Measurements from ENCODE around the gene SLC44A2.

The SLC44A2 gene

DNA sequence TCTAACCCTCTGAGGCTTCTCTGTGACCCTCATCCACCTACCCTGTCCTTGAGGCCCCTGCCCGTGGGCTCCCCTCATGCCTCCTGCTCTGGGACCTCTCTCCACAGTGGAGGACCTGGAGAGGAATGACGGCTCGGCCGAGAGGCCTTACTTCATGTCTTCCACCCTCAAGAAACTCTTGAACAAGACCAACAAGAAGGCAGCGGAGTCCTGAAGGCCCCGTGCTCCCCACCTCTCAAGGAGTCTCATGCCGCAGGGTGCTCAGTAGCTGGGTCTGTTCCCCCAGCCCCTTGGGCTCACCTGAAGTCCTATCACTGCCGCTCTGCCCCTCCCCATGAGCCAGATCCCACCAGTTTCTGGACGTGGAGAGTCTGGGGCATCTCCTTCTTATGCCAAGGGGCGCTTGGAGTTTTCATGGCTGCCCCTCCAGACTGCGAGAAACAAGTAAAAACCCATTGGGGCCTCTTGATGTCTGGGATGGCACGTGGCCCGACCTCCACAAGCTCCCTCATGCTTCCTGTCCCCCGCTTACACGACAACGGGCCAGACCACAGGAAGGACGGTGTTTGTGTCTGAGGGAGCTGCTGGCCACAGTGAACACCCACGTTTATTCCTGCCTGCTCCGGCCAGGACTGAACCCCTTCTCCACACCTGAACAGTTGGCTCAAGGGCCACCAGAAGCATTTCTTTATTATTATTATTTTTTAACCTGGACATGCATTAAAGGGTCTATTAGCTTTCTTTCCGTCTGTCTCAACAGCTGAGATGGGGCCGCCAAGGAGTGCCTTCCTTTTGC lies 18.0 kb downstream of the SLC44A2 start:
- ATAC-seq (replicated peaks; ENCODE audit: extremely low read depth, poor library complexity, severe bottlenecking) (no peak), DNase-seq (ENCODE audit: low spot score in 2 of 2) (no peak)
- Mint-ChIP-seq H3K27ac (ENCODE audit: low read depth) (peak overlapping the region; percentile 81), H3K4me3 (no peak overlapping the region), H3K27me3 (no peaks in the 10 kb centered on the region), H3K9me3 (no peaks in the 10 kb centered on the region), H3K36me3 (ENCODE audit: insufficient read depth) (peaks cover 44% of the 10 kb centered on the region), H3K4me1 (peaks cover 24% of the 10 kb centered on the region)

DNA sequence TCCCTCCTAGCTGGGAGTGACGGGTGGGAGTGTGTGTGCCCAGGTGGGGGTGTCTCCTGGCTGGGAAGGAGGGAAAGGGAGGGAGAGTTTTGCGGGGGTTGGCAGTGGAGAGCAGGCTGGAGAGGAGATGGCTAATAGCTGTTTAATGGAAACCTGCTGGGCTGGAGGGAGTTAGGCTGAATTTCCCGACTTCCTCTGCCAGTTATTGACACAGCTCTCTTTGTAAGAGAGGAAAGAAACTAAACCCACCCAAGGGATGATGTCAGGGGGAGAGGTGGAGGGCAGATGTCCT lies 18.6 kb downstream of the SLC44A2 start:
- peak overlapping the region; percentile 74 for H3K27ac Mint-ChIP-seq (ENCODE audit: low read depth)
- peaks cover 24% of the 10 kb centered on the region for H3K4me1 Mint-ChIP-seq
- H3K9me3 Mint-ChIP-seq: no peaks in the 10 kb centered on the region
- no peaks in the 10 kb centered on the region for H3K27me3 Mint-ChIP-seq
- DNase-seq (ENCODE audit: low spot score in 2 of 2) (no peak), ATAC-seq (replicated peaks; ENCODE audit: extremely low read depth, poor library complexity, severe bottlenecking) (no peak)
- H3K36me3 Mint-ChIP-seq (ENCODE audit: insufficient read depth): peaks cover 40% of the 10 kb centered on the region
- no peak overlapping the region for H3K4me3 Mint-ChIP-seq

DNA sequence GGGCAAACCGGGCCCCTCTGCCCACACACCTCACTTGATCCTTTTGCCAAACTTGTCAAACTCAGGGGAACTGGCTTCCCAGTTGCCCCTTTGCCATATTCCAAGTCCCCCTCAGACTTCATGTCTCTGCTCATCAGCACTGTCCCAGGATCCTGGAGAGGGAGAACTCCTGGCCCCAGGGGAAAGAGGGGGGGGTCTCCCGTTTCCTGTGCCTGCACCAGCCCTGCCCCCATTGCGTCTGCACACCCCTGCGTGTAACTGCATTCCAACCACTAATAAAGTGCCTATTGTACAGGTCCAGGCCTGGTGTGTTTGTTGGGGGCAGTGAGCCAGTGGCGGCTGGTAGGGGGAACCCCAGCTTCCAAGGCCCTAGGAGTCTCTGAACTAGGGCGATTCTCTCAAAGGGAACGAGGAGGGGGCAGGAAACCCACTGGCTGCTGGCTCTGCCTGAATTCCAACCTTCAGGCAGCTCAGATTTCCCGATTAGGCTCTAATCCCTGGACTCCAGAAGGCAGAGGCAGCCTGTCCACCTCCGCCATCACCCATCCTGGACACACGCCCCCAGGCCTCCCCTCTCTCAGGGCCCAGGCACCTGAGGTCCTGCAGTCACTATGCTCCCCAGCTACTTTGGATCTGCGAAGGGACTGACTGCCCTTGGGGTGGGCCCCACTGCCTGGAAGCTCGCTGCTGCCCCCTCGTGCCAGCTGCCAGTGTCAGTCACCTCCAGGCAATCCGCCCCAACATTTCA lies 19.1 kb downstream of the SLC44A2 start:
- H3K27me3 Mint-ChIP-seq: no peaks in the 10 kb centered on the region
- H3K27ac Mint-ChIP-seq (ENCODE audit: low read depth): peak overlapping the region; percentile 74
- no peak overlapping the region for H3K4me3 Mint-ChIP-seq
- DNase-seq (ENCODE audit: low spot score in 2 of 2): peak; percentile 75 to 81
- peaks cover 24% of the 10 kb centered on the region for H3K4me1 Mint-ChIP-seq
- ATAC-seq (replicated peaks; ENCODE audit: extremely low read depth, poor library complexity, severe bottlenecking): peak; percentile 96
- H3K36me3 Mint-ChIP-seq (ENCODE audit: insufficient read depth): peaks cover 35% of the 10 kb centered on the region
- H3K9me3 Mint-ChIP-seq: no peaks in the 10 kb centered on the region

DNA sequence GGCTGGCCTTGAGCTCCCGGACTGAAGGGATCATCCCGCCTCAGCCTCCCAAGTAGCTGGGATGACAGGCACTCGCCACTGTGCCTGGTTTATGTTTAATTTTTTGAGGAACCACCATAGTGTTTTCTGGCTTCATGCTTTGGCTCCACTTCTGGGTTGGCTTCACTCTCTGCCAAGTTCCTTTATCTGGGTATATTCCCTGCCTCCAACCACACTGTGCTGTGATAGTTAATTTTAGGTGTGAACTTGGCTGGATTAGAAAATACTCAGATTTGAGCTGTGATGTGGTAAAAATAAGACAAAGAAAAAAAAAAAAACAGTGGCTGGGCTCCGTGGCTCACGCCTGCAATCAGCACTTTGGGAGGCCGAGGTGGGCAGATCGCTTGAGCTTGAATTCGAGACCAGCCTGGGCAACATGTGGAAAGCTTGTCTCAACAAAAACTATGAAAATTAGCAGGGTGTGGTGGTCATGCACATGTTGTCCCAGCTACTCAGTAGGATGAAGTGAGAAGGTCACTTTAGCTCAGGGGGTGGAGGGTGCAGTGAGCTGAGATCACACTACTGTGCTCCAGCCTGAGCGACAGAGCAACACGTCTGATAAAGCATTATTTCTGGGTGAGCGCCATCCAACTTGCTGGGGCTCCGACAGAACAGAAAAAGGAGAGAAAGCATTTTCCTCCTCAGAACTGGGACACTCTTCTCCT lies 21.3 kb downstream of the SLC44A2 start:
- ATAC-seq (replicated peaks; ENCODE audit: extremely low read depth, poor library complexity, severe bottlenecking): no peak
- Mint-ChIP-seq H3K4me1 (peaks cover 24% of the 10 kb centered on the region), H3K36me3 (ENCODE audit: insufficient read depth) (peaks cover 20% of the 10 kb centered on the region), H3K27ac (ENCODE audit: low read depth) (no peak overlapping the region), H3K27me3 (no peaks in the 10 kb centered on the region), H3K4me3 (no peak overlapping the region), H3K9me3 (no peaks in the 10 kb centered on the region)
- no peak for DNase-seq (ENCODE audit: low spot score in 2 of 2)

DNA sequence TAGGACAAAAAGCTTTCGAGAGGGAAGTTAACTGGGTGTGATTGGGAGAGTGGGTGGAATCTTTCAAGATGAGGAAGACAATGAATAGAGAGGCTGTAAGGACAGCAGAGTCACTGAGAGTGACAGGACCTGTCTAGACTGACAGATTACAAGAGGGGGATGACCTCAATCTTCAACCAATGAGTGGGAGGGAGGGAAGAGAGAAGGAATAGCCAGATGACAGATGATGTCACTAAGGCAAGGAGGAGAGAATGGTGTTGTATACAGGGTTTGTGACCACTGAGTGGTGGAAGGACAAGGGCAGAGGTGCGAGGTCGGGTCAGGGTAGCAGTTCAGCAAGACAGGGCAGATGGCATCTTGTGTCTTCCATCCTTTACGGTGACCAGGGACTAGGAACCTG lies 23.0 kb downstream of the SLC44A2 start:
- Mint-ChIP-seq H3K4me3 (no peak overlapping the region), H3K27ac (ENCODE audit: low read depth) (peak overlapping the region; percentile 14), H3K27me3 (no peaks in the 10 kb centered on the region), H3K9me3 (no peaks in the 10 kb centered on the region), H3K36me3 (ENCODE audit: insufficient read depth) (peaks cover 21% of the 10 kb centered on the region), H3K4me1 (peaks cover 24% of the 10 kb centered on the region)
- ATAC-seq (replicated peaks; ENCODE audit: extremely low read depth, poor library complexity, severe bottlenecking): no peak
- DNase-seq (ENCODE audit: low spot score in 2 of 2): no peak

DNA sequence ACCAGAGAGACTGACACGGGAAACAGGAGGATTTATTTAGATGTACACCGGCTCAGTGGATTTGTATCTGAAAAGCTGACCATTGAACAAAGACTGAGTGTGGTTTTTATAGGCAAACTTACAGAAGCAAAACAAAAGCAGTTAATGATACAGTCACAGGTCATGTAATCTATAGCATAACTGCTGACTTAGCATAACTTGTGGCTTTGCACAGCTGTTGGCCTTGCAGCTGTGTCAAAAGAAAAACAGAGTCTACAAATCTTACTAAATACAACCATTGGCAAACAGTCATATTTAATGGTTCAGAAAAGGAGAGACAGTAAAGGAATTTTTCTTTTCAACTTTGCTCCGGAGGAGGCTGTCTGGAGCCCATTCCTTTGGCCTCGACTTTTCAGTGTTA lies 26.5 kb downstream of the SLC44A2 start:
- DNase-seq (ENCODE audit: low spot score in 2 of 2): no peak
- Mint-ChIP-seq H3K27me3 (no peaks in the 10 kb centered on the region), H3K36me3 (ENCODE audit: insufficient read depth) (peaks cover 45% of the 10 kb centered on the region), H3K9me3 (no peaks in the 10 kb centered on the region), H3K4me1 (peaks cover 29% of the 10 kb centered on the region), H3K27ac (ENCODE audit: low read depth) (peak overlapping the region; percentile 97), H3K4me3 (peak overlapping the region; percentile 36)
- ATAC-seq (replicated peaks; ENCODE audit: extremely low read depth, poor library complexity, severe bottlenecking): no peak

DNA sequence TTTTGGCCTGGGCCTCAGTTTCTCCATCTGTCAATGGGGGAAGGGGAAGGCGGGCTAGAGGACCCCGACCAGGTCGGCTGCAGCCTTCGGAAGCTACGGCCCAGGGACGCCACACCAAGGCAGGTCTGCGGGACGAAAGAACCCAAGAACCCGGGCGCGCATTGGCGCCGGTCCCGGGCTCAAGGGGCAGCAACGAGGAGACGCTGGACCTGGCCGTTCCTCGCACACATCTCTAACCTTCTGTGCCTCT lies 28.1 kb downstream of the SLC44A2 start:
- no peak for ATAC-seq (replicated peaks; ENCODE audit: extremely low read depth, poor library complexity, severe bottlenecking)
- peak overlapping the region; percentile 95 for H3K4me3 Mint-ChIP-seq
- no peaks in the 10 kb centered on the region for H3K27me3 Mint-ChIP-seq
- peaks cover 48% of the 10 kb centered on the region for H3K36me3 Mint-ChIP-seq (ENCODE audit: insufficient read depth)
- peak overlapping the region; percentile 97 for H3K27ac Mint-ChIP-seq (ENCODE audit: low read depth)
- H3K4me1 Mint-ChIP-seq: peaks cover 35% of the 10 kb centered on the region
- H3K9me3 Mint-ChIP-seq: no peaks in the 10 kb centered on the region
- no peak for DNase-seq (ENCODE audit: low spot score in 2 of 2)

DNA sequence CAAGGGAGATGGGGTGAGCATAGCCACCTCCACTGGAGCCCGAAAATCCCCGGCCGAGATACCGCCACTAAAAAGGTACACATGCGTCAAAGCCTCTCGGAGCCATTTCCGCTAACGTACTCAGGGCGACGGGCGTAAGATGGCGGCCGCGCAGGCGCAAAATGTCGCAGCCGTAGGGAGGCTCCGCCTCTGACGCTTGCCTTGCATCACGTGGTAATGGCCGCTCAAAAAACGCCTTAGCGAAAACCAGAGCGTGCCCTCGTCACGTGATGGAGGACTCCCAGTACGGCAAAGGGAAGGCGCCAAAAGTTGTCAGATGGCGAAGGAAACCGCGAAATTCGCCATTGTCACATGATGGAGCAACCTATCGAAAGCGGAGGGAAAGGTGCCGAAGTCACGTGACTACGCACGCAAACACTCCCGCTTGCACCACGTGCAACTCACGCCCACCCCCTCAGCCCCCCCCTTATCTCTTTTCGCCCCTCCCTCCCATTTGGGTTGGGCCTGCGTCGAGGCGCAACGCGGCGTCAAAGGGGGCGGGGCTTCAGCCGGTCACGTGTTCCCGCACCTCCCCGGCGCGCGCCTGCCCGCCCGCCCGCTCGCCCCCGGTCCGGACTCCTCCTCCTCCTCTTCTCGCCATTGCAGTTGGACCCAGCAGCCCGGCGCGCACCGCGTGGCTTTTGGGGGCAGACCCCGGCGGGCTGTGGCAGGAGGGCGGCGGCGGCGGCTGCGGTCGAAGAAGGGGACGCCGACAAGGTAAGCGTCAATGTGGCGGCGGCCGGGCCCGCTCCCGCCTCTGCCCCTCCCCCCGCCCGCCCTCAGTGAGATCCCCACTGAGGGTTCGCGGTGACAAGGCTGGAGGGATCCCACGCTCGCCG lies 28.6 kb downstream of the SLC44A2 start, which contains the start of gene ILF3:
Gene ILF3, plus strand, starts transcription at position 615 of the 878 bp plus-strand sequence. CDS start 16,260 bp downstream, outside the sequence.
- peak within 1 kb of the TSS; percentile 97 for H3K27ac Mint-ChIP-seq (ENCODE audit: low read depth)
- peak; percentile 86 for ATAC-seq (replicated peaks; ENCODE audit: extremely low read depth, poor library complexity, severe bottlenecking)
- H3K4me1 Mint-ChIP-seq: peaks cover 35% of the 10 kb centered on the region
- peak; percentile 99 to 100 for DNase-seq (ENCODE audit: low spot score in 2 of 2)
- H3K36me3 Mint-ChIP-seq (ENCODE audit: insufficient read depth): peaks cover 48% of the 10 kb centered on the region
- H3K9me3 Mint-ChIP-seq: no peaks in the 10 kb centered on the region
- H3K27me3 Mint-ChIP-seq: no peaks in the 10 kb centered on the region
- peak within 1 kb of the TSS; percentile 95 for H3K4me3 Mint-ChIP-seq

DNA sequence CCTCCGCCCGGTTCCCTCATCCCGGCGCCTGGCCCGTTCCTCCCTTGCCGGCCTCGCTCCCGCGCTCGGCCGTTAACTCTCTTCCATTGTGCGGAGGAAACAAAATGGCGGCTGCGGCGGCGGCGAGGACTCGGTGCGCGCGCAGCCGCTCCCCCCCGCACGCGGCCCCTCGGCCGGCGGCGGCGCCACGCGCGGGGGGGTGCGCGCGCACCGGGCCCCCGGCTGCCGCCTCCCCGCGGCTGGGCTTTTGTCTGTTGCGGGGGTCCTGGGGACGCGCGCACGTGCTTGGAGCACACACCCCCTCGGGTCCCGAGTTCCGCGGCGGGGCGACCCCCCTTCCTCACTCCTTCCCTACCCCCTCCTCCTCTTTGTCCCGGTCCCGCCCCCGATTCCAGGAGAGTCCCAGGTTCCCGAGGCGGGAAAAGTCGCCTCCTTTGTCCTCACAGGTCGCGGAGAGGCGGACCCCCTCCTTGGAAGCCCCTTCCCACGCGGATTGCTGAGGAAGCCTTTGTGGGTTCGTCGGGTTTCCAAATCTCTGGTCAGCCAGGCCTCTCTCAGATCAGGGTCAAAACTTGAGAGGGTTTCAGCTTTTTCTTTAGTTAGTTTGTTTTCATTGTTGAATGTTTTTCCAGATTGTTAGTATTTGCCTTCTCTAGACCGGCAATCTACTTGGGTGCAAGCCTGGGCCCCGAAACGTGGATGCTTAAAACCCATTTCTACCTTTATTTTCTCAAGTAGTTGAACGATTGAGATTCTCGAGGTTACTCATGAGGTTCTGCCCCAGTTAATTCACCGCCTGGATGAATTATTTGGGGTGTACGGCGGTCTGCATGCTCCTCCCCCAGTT lies 29.5 kb downstream of the SLC44A2 start:
- H3K27ac Mint-ChIP-seq (ENCODE audit: low read depth): peak overlapping the region; percentile 97
- DNase-seq (ENCODE audit: low spot score in 2 of 2): peak in 1 of 2 donors; percentile 22
- peak; percentile 15 for ATAC-seq (replicated peaks; ENCODE audit: extremely low read depth, poor library complexity, severe bottlenecking)
- H3K4me1 Mint-ChIP-seq: peaks cover 35% of the 10 kb centered on the region
- no peaks in the 10 kb centered on the region for H3K9me3 Mint-ChIP-seq
- H3K36me3 Mint-ChIP-seq (ENCODE audit: insufficient read depth): peaks cover 48% of the 10 kb centered on the region
- no peaks in the 10 kb centered on the region for H3K27me3 Mint-ChIP-seq
- H3K4me3 Mint-ChIP-seq: peak overlapping the region; percentile 95

DNA sequence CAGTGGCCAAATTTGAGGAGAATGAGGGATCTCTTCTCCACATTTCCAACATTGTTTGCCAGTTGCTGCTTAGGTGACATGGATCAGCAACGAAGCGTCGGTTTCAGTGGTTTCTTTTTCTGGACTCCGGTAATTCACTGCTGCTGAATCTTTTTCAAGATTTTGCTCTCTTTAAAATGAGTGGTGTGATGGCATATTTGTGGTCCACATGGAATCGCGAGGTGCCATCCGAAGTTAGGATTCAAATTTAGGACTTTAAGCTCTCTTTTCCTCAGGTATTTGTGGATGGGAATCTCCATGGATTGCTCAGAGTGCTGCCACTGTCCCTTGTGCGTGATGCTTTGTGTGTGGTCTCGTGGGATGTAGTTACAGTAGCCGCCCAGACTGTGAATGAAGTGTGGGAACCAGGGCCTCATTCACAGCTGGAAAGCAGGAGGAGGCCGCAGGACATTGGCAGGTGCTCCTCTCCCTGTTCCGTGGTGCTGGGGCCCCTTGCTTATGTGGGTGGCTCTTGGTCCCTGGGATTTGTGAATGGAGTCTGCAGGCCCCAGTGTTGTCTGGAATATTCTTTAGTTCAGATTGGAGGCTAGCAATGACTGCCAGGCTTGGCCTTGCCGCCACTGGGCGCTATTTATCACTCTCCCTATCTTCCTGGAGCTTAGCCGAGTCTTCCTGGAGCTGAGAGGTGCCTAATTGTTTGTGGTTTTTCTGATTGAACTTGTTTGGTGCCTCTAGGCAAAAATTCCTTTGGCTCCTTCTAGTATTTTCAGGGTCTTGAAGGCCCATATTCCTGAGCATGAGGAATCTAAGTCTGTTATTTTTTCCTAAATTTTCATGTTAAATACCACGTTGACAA lies 30.3 kb downstream of the SLC44A2 start:
- DNase-seq (ENCODE audit: low spot score in 2 of 2): no peak
- no peak for ATAC-seq (replicated peaks; ENCODE audit: extremely low read depth, poor library complexity, severe bottlenecking)
- Mint-ChIP-seq H3K4me3 (peak overlapping the region; percentile 95), H3K27ac (ENCODE audit: low read depth) (peak overlapping the region; percentile 97), H3K27me3 (no peaks in the 10 kb centered on the region), H3K9me3 (no peaks in the 10 kb centered on the region), H3K36me3 (ENCODE audit: insufficient read depth) (peaks cover 48% of the 10 kb centered on the region), H3K4me1 (peaks cover 42% of the 10 kb centered on the region)

DNA sequence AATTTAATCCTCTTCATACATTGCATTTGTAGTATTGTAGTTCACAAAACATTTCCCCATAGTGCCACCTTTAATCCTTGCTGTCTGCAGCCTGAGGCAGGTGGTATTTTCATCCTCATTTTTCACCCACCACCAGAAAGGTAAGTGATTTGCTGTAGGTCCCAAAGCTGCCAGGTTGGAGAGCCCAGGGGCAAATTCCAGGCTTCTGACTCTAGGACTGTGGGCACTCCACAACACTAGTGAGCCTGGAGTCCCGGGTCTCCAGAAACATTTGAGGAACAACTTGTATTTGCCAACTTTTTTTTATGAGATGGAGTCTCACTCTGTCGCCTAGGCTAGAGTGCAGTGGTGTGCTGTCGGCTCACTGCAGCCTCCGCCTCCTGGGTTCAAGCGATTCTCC lies 35.0 kb downstream of the SLC44A2 start:
- DNase-seq (ENCODE audit: low spot score in 2 of 2): no peak
- Mint-ChIP-seq H3K27me3 (no peaks in the 10 kb centered on the region), H3K4me1 (peaks cover 41% of the 10 kb centered on the region), H3K36me3 (ENCODE audit: insufficient read depth) (peaks cover 29% of the 10 kb centered on the region), H3K4me3 (peak overlapping the region; percentile 39), H3K27ac (ENCODE audit: low read depth) (no peak overlapping the region), H3K9me3 (no peaks in the 10 kb centered on the region)
- no peak for ATAC-seq (replicated peaks; ENCODE audit: extremely low read depth, poor library complexity, severe bottlenecking)

Measured in central memory CD8-positive, alpha-beta T cell (primary cell).